Measurements from ENCODE around the gene CIAO1.
"Not testable (repeated sequence)": the region's sequence is repeated elsewhere in the genome, so short reads cannot be mapped to it uniquely, and the experiment has no call there.

CIAO1 gene

DNA sequence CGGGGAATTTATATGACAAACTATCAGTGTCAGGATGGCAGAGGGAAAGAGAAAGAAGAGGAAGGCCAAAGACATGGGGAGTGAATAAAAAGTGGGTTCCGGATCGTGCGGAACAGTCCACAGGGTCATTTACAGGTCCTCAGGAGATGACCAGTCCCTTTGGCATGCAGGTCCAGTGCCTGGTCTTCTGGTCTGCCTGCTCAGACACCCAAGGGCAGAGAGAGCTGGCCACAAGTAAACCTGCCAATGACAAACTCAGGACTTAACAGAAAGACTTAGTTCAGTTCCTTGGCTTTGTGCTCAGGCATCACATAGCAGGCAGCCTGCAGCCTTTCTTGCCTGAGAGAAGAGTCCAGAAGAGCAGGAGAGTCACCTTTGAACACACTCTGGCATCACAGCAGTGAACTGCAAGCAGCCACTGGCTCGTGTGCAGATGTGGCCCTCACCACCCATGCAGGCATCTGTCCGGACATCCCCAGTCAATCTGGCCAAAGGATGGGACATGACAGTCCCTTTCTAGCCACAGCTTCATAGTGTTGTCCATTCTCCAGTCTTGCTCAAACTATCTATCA, 14.2 kb upstream of the CIAO1 start:
- DNase-seq: peak; percentile 95

DNA sequence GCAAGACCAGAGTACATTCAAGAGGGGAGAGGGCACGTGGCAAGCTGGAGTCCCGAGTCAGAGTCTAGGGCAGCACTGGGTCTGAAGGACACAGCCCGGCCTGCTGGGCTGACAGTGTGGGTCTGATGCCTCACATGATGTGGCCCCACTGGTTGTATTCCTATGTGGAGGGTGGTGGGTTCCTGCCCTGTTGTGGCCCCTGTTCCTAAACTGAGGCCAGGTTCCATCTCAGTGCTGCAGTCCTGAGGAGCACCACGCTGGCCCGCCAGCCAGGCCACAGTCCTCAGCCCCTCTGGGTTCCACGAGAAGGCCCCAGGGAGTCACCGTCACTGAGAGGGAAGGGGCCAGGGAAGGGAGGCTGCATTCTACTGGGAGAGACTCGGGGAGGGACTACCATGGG, 13.5 kb upstream of the CIAO1 start:
- DNase-seq: no peak

GRCh38 chr2:96253006-96253405, 13.0 kb upstream of the CIAO1 start:
- no peak for DNase-seq

DNA sequence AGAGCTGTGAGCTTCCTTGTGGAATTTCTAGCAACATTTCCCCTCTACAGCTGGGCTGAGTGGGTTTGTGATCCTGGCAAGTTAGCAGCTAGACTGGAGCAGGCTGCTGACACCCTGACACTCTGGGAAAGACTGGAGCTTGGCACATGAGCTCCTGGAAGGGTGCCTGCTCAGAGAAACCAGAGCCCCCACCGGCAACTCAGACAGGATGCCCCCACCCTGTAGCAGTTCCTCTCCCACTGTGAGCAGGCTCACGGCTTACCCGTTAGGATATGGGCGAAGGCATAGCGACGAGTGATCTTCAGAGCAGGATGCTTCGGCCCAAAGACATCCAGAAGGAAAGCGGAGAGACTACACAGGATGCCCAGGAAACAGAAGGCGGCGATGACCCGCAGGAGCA, 11.5 kb upstream of the CIAO1 start:
- DNase-seq: no peak

DNA sequence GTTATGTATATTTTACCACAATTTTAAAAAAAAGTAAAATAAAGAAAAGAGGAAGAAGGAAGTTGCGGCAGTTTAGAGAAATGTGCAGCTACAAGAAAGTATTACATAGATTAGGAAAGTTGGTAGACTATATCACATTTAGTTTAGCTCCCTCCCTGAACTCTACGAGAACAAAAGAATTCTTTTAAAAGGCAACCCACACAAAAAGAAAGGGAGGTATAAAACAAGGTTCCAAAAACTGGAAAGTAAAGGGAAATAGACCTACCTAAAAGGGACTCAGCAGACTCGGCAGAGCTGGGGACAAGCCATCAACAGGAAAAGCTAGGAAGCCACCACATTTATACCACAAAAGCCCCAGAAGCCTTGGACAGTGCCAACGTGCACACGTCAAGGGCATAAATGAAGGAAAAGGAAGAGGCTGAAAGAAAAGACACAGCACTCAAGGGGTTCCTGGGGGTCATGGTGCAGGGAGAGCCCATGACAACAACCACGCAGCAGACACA, 9.4 kb upstream of the CIAO1 start:
- DNase-seq: no peak

- not testable (repeated sequence) for DNase-seq
Measured at GRCh38 chr2:96257744-96258143, 8.3 kb upstream of the CIAO1 start.

DNA sequence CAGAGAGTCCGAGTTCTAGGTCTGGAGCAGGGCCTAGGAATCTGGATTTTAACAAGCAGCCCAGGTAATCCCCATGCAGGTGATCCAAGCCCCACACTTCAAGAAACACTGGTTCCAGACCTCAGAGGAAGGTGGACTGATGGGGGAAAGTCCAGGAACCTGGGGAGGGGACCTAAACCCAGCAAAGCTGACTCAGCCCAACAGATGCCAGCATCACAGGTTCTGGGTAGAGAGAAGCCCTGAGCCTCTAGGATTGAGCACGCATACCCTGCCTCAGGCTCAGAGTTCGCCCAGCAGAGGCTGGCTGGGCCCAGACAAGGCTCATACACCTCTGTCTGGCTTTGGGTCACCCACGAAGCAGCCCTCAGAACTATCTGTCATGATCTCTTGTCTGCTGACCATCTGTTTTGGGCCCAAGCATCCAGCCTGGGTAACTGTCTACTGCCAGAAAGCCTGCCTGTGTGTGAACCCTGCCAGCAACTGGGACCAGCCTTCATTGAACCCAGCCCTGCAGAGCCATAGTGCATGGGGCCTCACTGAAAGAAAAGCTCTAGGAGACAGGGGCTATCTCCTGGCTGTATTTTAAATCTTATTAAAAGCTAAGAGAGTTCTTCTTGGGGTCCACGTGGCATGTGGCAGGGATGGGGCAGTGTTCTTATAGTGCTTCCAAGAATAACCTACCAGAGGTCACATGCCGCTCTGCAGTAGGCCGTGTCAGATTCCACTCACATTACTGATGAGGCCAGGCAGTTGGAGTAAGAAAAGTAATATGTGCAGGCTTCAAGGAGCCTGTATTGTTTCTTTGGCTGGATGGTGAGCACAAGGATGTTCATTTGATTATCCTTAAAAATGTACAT, 7.6 kb upstream of the CIAO1 start:
- DNase-seq: no peak

- DNase-seq: no peak
Measured at GRCh38 chr2:96259497-96259921, 6.5 kb upstream of the CIAO1 start.

- DNase-seq: peak; percentile 94
Measured at GRCh38 chr2:96260387-96261260, 5.4 kb upstream of the CIAO1 start.

- no peak for DNase-seq
Measured at GRCh38 chr2:96261328-96262003, 4.6 kb upstream of the CIAO1 start.

DNA sequence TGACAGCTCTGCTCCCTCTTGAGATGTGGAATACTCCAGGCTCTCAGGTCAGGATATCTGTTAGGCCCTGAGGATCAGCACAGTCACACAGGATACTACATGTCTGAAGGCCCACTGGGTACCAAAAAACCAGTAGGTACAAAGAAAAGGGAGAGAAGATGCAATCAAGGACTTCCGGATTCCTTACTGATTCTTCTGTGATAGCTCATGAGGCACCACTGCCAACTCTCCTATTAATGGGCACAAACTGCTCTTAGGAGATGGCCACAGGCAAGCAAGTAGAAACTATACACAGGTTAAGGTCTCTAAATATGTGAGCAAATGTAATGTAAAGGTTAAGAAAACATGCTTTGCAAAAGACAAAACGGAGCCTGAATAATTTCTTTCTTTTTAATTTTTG, 3.7 kb upstream of the CIAO1 start:
- DNase-seq: no peak

DNA sequence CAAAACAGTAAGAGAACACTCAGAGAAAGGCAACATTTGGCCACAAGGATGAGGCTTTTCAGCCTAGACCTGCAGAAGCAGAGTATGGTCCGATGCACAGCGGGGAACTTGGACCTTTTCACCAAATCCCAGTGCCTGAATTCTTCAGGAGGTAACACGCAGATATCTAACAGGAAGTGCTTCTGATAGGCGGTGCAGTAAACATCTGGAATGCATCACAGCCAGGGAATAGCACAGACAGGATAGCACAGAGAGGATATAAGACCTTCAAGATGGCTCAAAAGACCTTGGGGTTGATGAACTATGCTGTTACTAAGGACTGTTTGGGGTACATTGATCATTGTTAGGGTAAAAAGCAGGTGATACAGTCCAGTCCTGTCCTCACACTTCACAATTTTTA, 1.9 kb upstream of the CIAO1 start:
- DNase-seq: no peak

DNA sequence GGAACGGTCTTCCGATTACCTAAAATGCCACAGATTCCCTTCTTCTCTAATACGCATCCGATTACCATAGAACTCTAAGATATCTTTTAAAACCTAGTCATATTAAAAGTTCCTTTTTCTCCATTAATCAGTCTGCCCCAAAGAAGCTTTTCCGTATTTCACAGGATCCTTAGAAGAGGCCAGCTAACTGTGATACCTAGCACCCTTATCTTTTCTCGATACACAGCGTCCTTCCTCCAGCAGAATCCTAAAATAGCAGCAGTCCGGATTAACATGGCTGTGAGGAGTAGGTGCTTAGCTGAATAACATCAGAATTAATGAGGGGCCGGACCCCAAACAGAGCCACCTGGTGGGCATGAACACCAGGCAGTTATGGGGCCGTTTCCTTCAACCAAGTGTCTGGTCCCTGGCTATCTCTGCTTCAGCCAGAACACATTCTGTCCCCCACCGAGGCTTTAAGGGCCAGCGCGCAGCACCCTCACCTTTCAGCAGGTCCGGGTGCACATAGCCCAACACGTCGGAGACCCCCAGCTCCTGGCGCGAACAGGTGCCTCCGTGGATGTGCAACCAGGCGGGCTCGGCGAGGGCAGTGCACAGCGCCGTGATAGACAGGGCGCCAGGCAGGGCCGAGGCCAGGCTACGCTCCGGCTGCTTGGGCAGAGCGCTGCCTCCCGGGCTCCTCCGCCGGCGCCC, 1.2 kb upstream of the CIAO1 start:
- peak; percentile 63 for DNase-seq

- DNase-seq: peak; percentile 64
Measured at GRCh38 chr2:96265349-96265839, 631 bp upstream of the CIAO1 start.

DNA sequence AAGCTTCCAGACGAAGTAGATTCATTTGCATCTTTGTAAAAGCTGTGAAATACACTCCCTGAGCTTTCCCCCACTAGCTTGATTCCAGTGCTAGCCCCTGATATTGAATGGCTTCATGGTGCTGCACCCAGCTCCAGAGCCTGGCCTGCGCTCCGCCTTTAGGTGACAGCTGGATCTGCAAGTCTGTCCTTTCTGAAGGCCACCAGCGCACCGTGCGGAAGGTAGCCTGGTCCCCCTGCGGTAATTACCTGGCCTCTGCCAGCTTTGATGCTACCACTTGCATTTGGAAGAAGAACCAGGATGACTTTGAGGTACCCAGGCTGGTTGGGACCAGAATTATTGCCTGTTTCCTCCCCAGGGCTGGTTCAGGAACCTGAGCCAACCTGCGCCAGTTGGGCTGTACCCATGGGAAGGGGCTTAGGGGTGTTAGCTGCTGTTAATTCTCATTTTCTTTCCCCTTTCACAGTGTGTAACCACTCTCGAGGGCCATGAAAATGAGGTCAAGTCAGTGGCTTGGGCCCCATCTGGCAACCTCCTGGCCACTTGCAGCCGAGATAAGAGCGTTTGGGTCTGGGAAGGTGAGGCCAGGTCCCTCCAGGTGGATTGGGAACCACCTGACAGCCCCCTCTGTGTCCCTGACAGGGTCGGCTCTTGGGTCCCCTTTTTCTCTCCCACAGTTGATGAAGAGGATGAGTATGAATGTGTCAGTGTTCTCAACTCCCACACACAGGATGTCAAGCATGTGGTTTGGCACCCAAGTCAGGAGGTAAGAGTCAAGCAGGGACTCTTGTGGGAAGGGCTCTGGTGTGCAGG, 1.3 kb downstream of the CIAO1 start:
- DNase-seq: peak; percentile 73

DNA sequence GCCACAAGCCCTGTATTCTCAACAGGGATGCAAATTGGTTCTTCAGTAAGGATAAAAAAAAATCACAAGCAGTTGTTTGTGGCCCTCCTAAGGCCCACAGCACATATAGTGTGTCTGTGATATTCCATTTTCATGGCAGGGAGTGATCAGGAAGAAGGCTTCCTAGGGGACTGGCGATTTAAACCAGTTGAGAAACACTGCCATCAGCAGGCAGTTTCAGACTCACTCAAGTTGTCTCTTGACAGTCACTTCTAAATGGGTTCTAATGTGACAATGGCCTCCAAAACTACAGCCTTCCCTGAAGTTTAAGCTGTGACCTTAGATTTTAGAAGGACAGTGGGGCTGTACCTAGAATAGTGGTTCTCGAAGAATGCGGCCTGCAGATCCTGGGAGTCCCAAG, 6.0 kb downstream of the CIAO1 start:
- no peak for DNase-seq

DNA sequence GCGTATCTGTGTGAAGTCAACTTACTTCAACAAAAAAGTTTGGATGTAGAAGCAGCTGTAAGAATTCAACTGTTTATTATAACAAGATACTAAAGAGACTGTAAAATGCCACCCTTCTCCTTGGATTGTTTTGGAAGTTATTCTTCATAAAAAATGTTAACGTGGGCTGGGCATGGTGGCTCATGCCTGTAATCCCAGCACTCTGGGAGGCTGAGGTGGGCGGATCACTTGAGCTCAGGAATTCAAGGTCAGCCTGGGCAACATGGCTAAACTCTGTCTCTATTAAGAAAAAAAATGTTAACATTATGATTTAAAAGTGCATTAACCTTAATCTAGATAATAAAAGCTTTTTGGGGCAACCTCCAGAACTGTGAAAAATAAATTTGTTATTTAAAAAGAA, 7.7 kb downstream of the CIAO1 start:
- DNase-seq: no peak

DNA sequence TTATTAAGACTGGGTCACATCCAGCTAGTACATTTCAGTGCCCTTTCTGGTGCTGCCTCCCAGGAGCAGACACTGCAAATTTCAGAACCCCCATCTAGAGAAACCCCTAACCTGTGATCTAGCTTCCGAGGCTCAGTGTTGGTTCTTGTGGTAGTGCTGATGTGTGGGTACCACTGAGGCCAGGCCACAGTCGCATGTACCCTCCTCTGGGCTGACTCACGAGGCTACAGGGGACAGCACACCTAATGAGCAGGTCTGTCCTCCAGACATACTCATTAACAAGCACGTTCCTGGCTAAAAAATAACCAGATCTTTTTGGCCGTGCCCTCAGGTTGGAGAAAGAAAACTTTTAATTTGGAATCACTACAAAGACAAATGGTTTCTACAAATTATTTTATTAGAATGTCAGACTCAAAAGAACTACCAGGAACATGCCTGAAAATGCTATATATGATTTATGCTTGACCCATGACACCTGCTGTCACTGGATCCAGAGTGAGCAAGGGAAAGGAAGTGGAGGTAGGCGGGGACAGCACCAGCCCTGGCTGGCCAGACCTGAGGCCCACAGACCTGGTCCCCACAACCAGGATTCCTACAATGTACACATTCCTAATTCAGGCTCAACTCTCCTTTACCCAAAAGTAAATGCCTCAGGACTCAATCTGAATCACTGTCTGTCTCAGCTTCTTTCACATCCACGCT, 8.5 kb downstream of the CIAO1 start:
- DNase-seq: no peak

GRCh38 chr2:96276787-96277499, 10.9 kb downstream of the CIAO1 start:
- no peak for DNase-seq

Data from islet precursor cell (in vitro differentiated cells).